Liver (tissue), 3 donors: Measurements from ENCODE around the gene SLC22A3.

Experiments
- CTCF ChIP-seq: fragments of 150-350 bp; IDR thresholded peaks from 2 replicates; pipeline ENCODE4 v1.5.1; 2017; ENCODE audit warnings: improper control_type of control experiment, low read depth, low read length; ENCODE audit not compliant: missing input control
- EGR1 ChIP-seq, 2 donors: IDR thresholded peaks; 2 replicates each; pipeline ENCODE4 v1.6.1; 2016 to 2018; ENCODE audit warnings: antibody characterized with exemption in 2 of 2, low read depth in 2 of 2
- FOXA1 ChIP-seq: IDR thresholded peaks from 2 replicates; pipeline ENCODE4 v1.6.1; 2016; ENCODE audit warnings: antibody characterized with exemption
- FOXA2 ChIP-seq: IDR thresholded peaks from 2 replicates; pipeline ENCODE4 v1.6.1; 2016; ENCODE audit warnings: antibody characterized with exemption
- GABPA ChIP-seq, 2 donors: IDR thresholded peaks in 1 of 2; conservative IDR thresholded peaks in 1 of 2; 2 replicates each; pipeline ENCODE4 v1.6.1; 2016; ENCODE audit warnings: antibody characterized with exemption in 2 of 2, mild to moderate bottlenecking in 1 of 2, moderate library complexity in 1 of 2
- MAX ChIP-seq: IDR thresholded peaks from 2 replicates; pipeline ENCODE4 v1.6.1; 2016; ENCODE audit warnings: antibody characterized with exemption
- RAD21 ChIP-seq, 2 donors: IDR thresholded peaks; 2 replicates each; pipeline ENCODE4 v1.6.1; 2016; ENCODE audit warnings: antibody characterized with exemption in 2 of 2, mild to moderate bottlenecking in 2 of 2
- REST ChIP-seq: IDR thresholded peaks from 2 replicates; pipeline ENCODE4 v1.6.1; 2016; ENCODE audit warnings: antibody characterized with exemption, mild to moderate bottlenecking
- SP1 ChIP-seq: IDR thresholded peaks from 2 replicates; pipeline ENCODE4 v1.6.1; 2018; ENCODE audit warnings: antibody characterized with exemption, mild to moderate bottlenecking
- YY1 ChIP-seq: IDR thresholded peaks from 2 replicates; pipeline ENCODE4 v1.6.1; 2016; ENCODE audit warnings: antibody characterized with exemption, mild to moderate bottlenecking
- ZBTB33 ChIP-seq: IDR thresholded peaks from 2 replicates; pipeline ENCODE4 v1.6.1; 2016; ENCODE audit warnings: antibody characterized with exemption
- donor health status: healthy.
- donor health status: healthy.

GRCh38 chr6:160328447-160328846 is 19.7 kb upstream of the SLC22A3 start:
- TF ChIP-seq YY1 (no peak), CTCF (no peak), ZBTB33 (no peak), EGR1 (IDR thresholded peaks at IDR 0.05; ENCODE audit: low read depth in 2 of 2) (no peak), RAD21 (IDR thresholded peaks at IDR 0.05) (no peak), SP1 (no peak), MAX (no peak), GABPA (IDR thresholded peaks at IDR 0.05 in 1 of 2, conservative IDR thresholded peaks at IDR 0.05 in 1 of 2) (no peak), REST (no peak), FOXA2 (no peak), FOXA1 (no peak)
